ENCODE measurements around the gene ARMC7.
"Not testable (repeated sequence)": the region's sequence is repeated elsewhere in the genome, so short reads cannot be mapped to it uniquely, and the experiment has no call there.

GRCh38 chr17:75132018-75133000 is 22.5 kb downstream of the ARMC7 start:
- TF ChIP-seq POLR2A (IDR thresholded peaks at IDR 0.05; ENCODE audit: low read depth, low read length); POLR2AphosphoS5 (IDR thresholded peaks at IDR 0.05; ENCODE audit: low read depth, low read length); TAF1 (IDR thresholded peaks at IDR 0.05; ENCODE audit: low read depth, low read length); PAX5 (IDR thresholded peaks at IDR 0.05; ENCODE audit: insufficient read depth, low read length, severe bottlenecking); SPI1 (IDR thresholded peaks at IDR 0.05; ENCODE audit: low read depth, low read length): not testable (repeated sequence)
